Inflammatory macrophage treated with lipopolysaccharide for 1 hour (primary cell): ENCODE measurements around the gene DUSP18.
"Not testable (repeated sequence)": the region's sequence is repeated elsewhere in the genome, so short reads cannot be mapped to it uniquely, and the experiment has no call there.

Source experiments
- DNase-seq, 2 donors: peaks; one replicate each; pipeline ENCODE4 v3.0.0-alpha.2; 2020 to 2022

Gene DUSP18

GRCh38 chr22:30676565-30676964 lies 8.9 kb upstream of the DUSP18 start:
- DNase-seq, result not testable (repeated sequence)

GRCh38 chr22:30675436-30675835 lies 7.8 kb upstream of the DUSP18 start:
- DNase-seq, result no peak

- DNase-seq, result no peak
Observed at GRCh38 chr22:30674482-30674881, 6.8 kb upstream of the DUSP18 start.

- DNase-seq, result no peak
Observed at GRCh38 chr22:30673136-30673535, 5.5 kb upstream of the DUSP18 start.

- DNase-seq, result no peak
Observed at GRCh38 chr22:30671071-30671470, 3.4 kb upstream of the DUSP18 start.

- no peak for DNase-seq
Observed at GRCh38 chr22:30668386-30668710, 673 bp upstream of the DUSP18 start.

- peak in 1 of 2 donors; percentile 13 for DNase-seq
Observed at GRCh38 chr22:30667107-30667493, 575 bp downstream of the DUSP18 start.

GRCh38 chr22:30665786-30666185 lies 1.9 kb downstream of the DUSP18 start:
- no peak for DNase-seq

GRCh38 chr22:30665266-30665665 lies 2.4 kb downstream of the DUSP18 start:
- no peak for DNase-seq

GRCh38 chr22:30664798-30665197 lies 2.9 kb downstream of the DUSP18 start:
- DNase-seq, result no peak

- no peak for DNase-seq
Observed at GRCh38 chr22:30662040-30662439, 5.6 kb downstream of the DUSP18 start.

GRCh38 chr22:30655532-30655931 lies 12.1 kb downstream of the DUSP18 start:
- no peak for DNase-seq

- DNase-seq, result no peak
Observed at GRCh38 chr22:30654361-30654760, 13.3 kb downstream of the DUSP18 start.

GRCh38 chr22:30652852-30653251 lies 14.8 kb downstream of the DUSP18 start:
- DNase-seq, result no peak

- DNase-seq, result no peak
Observed at GRCh38 chr22:30650508-30651116, 17.1 kb downstream of the DUSP18 start.

- peak; percentile 87 to 94 for DNase-seq
Observed at GRCh38 chr22:30649430-30650007, 18.2 kb downstream of the DUSP18 start.

GRCh38 chr22:30648825-30649224 lies 18.9 kb downstream of the DUSP18 start:
- no peak for DNase-seq

GRCh38 chr22:30647536-30647935 lies 20.1 kb downstream of the DUSP18 start:
- DNase-seq, result no peak

GRCh38 chr22:30646518-30647160 lies 21.0 kb downstream of the DUSP18 start:
- no peak for DNase-seq

- DNase-seq, result no peak
Observed at GRCh38 chr22:30643055-30643875, 24.4 kb downstream of the DUSP18 start.

GRCh38 chr22:30640839-30641430 lies 26.7 kb downstream of the DUSP18 start:
- DNase-seq, result no peak

GRCh38 chr22:30640361-30640760 lies 27.3 kb downstream of the DUSP18 start:
- DNase-seq, result no peak

- no peak for DNase-seq
Observed at GRCh38 chr22:30637701-30638114, 30.0 kb downstream of the DUSP18 start.
